SK-N-SH treated with all-trans-retinoic acid at 6 μM for 48 hours (cell line): ENCODE measurements around the gene NCKAP5.

Experiments
- PATZ1 ChIP-seq: fragments of 250-450 bp; sonication (Bioruptor Pico); IDR thresholded peaks from 2 replicates; pipeline ENCODE4 v1.8.0; 2020; ENCODE audit warnings: mild to moderate bottlenecking, moderate library complexity, borderline replicate concordance
- RARB ChIP-seq: fragments of 250-450 bp; sonication (Bioruptor Pico); IDR thresholded peaks from 2 replicates; pipeline ENCODE4 v1.8.0; 2021; ENCODE audit warnings: mild to moderate bottlenecking, moderate library complexity
- ZFP3 ChIP-seq: fragments of 250-450 bp; sonication (Bioruptor Pico); IDR thresholded peaks from 2 replicates; pipeline ENCODE4 v1.5.0; 2020; ENCODE audit warnings: mild to moderate bottlenecking, moderate library complexity

- no peak for TF ChIP-seq RARB (CRISPR knock-in tag)
- TF ChIP-seq PATZ1 (CRISPR knock-in tag): no peak
- no peak for TF ChIP-seq ZFP3 (CRISPR knock-in tag)
Observed at GRCh38 chr2:132645722-132646539, 922.3 kb downstream of the NCKAP5 start.
